ENCODE measurements around the gene HSPA4L. TPM values are rescaled to one million over a fixed set of nuclear protein-coding genes. Genes with fewer than 3 reads are reported as not detected.

The HSPA4L gene
- total RNA-seq, 1 donor from 2014 or later: 3.0 TPM

DNA sequence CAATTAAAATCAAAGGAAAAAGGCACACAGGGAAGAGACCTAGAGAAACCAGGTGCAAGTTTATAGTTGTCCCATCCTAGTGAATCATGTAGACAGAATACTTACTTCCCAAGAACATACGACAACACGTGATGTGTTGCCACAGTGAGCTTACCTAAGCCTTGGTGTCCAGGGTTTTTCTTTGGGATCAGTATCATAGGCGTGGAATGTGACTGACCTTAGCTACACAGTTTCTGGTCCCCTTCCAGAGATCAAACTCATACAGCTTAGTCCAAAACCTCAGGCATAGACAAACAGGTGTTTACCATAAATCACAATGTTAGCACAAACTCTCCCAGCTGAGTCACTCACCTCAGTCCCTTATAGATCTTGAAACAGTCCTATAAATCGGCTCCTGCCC lies 34.2 kb upstream of the HSPA4L start:
- Histone ChIP-seq H3K36me3 (no peaks in the 10 kb centered on the region), H3K4me1 (no peaks in the 10 kb centered on the region), H3K27me3 (ENCODE audit: low read depth) (no peaks in the 10 kb centered on the region), H3K4me3 (no peak overlapping the region), H3K9me3 (no peaks in the 10 kb centered on the region), H3K27ac (no peak overlapping the region)
- intact Hi-C loops (cut with DNase I): no loop called here
- TF ChIP-seq, protein P1, sequence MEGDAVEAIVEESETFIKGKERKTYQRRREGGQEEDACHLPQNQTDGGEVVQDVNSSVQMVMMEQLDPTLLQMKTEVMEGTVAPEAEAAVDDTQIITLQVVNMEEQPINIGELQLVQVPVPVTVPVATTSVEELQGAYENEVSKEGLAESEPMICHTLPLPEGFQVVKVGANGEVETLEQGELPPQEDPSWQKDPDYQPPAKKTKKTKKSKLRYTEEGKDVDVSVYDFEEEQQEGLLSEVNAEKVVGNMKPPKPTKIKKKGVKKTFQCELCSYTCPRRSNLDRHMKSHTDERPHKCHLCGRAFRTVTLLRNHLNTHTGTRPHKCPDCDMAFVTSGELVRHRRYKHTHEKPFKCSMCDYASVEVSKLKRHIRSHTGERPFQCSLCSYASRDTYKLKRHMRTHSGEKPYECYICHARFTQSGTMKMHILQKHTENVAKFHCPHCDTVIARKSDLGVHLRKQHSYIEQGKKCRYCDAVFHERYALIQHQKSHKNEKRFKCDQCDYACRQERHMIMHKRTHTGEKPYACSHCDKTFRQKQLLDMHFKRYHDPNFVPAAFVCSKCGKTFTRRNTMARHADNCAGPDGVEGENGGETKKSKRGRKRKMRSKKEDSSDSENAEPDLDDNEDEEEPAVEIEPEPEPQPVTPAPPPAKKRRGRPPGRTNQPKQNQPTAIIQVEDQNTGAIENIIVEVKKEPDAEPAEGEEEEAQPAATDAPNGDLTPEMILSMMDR (IDR thresholded peaks at IDR 0.05): no peak
- ATAC-seq (no peak), DNase-seq (no peak)

DNA sequence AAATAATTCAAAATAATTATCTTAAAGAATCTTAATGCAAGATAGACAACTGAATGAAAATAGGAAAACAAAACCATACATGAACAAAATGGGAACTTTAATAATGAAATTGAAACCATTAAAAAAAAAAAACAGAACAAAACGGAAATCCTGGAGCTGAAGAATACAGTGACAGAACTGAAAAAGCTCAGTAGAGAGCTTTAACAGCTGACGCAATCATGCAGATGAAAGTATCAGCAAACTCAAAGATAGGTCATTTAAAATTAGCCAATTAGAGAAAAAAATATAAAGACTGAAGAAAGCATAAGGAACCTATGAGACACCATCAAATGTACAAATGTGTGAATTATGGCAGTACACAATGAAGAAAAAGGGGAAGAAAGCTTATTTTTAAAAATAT lies 33.2 kb upstream of the HSPA4L start:
- no peak for ATAC-seq
- Histone ChIP-seq H3K27ac (no peak overlapping the region), H3K9me3 (no peaks in the 10 kb centered on the region), H3K36me3 (no peaks in the 10 kb centered on the region), H3K27me3 (ENCODE audit: low read depth) (no peaks in the 10 kb centered on the region), H3K4me3 (no peak overlapping the region), H3K4me1 (no peaks in the 10 kb centered on the region)
- intact Hi-C loops (cut with DNase I): no loop called here
- no peak for DNase-seq
- TF ChIP-seq, protein P1 (IDR thresholded peaks at IDR 0.05): no peak

DNA sequence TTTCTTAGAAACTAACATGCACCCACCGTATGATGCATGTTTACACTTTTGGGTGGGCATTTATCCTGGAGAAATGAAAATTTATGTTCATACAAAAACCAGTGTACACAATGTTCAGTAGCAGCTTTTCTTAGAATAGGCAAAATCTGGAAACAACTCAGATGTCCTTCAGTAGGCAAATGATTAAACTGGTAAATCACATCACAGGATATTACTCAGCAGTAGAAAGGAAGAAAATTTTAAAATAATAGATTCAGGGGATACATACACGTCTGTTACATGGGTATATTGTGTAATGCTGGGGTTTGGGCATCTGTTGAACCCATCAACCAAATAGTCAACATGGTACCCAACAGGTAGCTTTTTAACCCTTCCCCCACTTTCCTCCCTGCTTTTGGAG lies 25.2 kb upstream of the HSPA4L start:
- Histone ChIP-seq H3K9me3 (no peaks in the 10 kb centered on the region), H3K27me3 (ENCODE audit: low read depth) (no peaks in the 10 kb centered on the region), H3K27ac (no peak overlapping the region), H3K36me3 (no peaks in the 10 kb centered on the region), H3K4me1 (no peaks in the 10 kb centered on the region), H3K4me3 (no peak overlapping the region)
- intact Hi-C loops (cut with DNase I): no loop called here
- TF ChIP-seq, protein P1 (IDR thresholded peaks at IDR 0.05): no peak
- ATAC-seq (no peak), DNase-seq (no peak)

DNA sequence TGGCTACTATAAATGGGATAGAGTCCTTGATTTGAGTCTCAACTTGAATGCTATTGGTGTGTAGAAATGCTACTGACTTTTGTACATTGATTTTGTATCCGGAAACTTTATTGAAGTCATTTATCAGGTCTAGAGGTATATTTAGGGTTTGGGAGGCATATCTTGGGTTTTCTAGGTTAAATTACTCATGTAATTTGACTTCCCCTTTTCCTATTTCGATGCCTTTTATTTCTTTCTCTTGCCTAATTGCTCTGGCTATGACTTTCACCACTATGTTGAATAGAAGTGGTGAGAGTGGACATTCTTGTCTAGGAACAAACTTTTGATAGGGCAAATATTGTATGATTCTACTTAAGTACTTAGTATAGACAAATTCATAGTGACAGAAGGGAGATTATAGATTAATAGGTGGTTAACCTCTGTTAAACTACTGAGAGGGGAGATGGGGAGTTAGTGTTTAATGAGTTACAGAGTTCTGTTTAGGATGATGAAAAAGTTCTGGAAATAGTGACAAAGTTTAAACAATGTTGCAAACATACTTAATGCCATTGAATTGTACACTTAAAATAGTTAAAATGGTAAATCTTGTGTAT lies 22.8 kb upstream of the HSPA4L start:
- Histone ChIP-seq H3K36me3 (no peaks in the 10 kb centered on the region), H3K4me3 (no peak overlapping the region), H3K27me3 (ENCODE audit: low read depth) (no peaks in the 10 kb centered on the region), H3K27ac (no peak overlapping the region), H3K9me3 (no peaks in the 10 kb centered on the region), H3K4me1 (no peaks in the 10 kb centered on the region)
- intact Hi-C loops (cut with DNase I): no loop called here
- no peak for DNase-seq
- TF ChIP-seq, protein P1 (IDR thresholded peaks at IDR 0.05): no peak
- no peak for ATAC-seq

DNA sequence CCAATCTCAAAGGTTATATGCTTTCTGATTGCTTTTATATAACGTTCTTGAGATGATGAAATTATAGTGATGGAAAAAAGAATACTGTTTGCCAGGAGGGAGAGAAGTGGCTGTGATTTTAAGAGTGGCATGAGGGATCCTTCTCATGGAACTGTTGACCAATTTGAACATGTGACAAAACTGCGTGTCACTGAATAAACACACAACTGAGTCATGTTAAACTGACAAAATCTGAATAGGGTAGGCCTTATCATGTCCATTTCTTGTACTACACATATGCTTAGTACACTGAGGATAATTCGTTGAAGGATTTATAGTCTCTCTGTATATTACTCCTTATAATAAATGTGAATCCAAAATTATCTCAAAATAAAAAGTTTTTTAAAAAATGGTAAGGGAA lies 22.2 kb upstream of the HSPA4L start:
- Histone ChIP-seq H3K9me3 (no peaks in the 10 kb centered on the region), H3K4me3 (no peak overlapping the region), H3K27ac (no peak overlapping the region), H3K27me3 (ENCODE audit: low read depth) (no peaks in the 10 kb centered on the region), H3K4me1 (no peaks in the 10 kb centered on the region), H3K36me3 (no peaks in the 10 kb centered on the region)
- no peak for DNase-seq
- intact Hi-C loops (cut with DNase I): no loop called here
- no peak for ATAC-seq
- TF ChIP-seq, protein P1 (IDR thresholded peaks at IDR 0.05): no peak
